ENCODE data around the gene TTC38.

The TTC38 gene

DNA sequence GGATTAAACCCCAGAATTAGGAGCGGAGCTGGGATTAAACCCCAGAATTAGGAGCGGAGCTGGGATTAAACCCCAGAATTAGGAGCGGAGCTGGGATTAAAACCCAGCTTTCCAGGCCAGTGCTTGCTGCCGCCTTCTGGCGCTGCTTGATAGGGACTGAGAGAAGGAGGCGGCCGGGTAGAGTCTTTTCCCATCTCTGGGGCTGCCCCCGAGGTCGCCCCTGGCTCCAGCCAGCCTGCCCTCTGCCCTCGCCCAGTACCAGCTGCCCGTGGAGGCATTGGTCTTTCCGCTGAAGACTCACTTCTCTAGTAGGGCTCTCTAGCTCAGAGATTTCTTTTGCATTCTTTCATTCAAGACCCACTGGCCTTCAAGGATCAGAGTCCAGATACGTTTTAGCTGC is 72.9 kb downstream of the TTC38 start:
- H3K4me3 Mint-ChIP-seq: no peak overlapping the region
- no peaks in the 10 kb centered on the region for H3K27me3 Mint-ChIP-seq
- H3K36me3 Mint-ChIP-seq (ENCODE audit: insufficient read depth): peaks cover 70% of the 10 kb centered on the region
- H3K4me1 Mint-ChIP-seq (ENCODE audit: low read depth in 2 of 2): peaks cover 37 to 50% of the 10 kb centered on the region in 2 donors
- no peaks in the 10 kb centered on the region for H3K9me3 Mint-ChIP-seq
- H3K27ac Mint-ChIP-seq: no peak overlapping the region
- no peak for ATAC-seq (replicated peaks)
- no peak for DNase-seq
